H9 (cell line): Measurements from ENCODE around the gene GPR137B. TPM values are rescaled to one million over a fixed set of nuclear protein-coding genes. Genes with fewer than 3 reads are reported as not detected.

Experiments used
- DNase-seq: peaks from one replicate; pipeline ENCODE4 v3.0.0-alpha.2; 2017
- H2AFZ ChIP-seq: one replicate; pipeline ENCODE4 v1.6.1; 2013; ENCODE audit warnings: mild to moderate bottlenecking, low read length, control low read depth, moderate library complexity
- H2AK5ac ChIP-seq: 2 replicates; pipeline ENCODE4 v1.6.1; 2013; ENCODE audit warnings: low read length, control low read depth, mixed read lengths; ENCODE audit not compliant: insufficient read length
- H2BK120ac ChIP-seq: one replicate; pipeline ENCODE4 v1.6.1; 2013; ENCODE audit warnings: low read depth, mild to moderate bottlenecking, low read length, control low read depth, inconsistent platforms; ENCODE audit not compliant: poor library complexity, severe bottlenecking
- H2BK12ac ChIP-seq: 2 replicates; pipeline ENCODE4 v1.6.1; 2013; ENCODE audit warnings: low read length, control low read depth, mixed read lengths, low read depth; ENCODE audit not compliant: insufficient read length
- H2BK15ac ChIP-seq: 2 replicates; pipeline ENCODE4 v1.6.1; 2013; ENCODE audit warnings: low read depth, low read length, control low read depth
- H2BK20ac ChIP-seq: one replicate; pipeline ENCODE4 v1.6.1; 2013; ENCODE audit warnings: low read depth, mild to moderate bottlenecking, low read length, control low read depth, inconsistent platforms; ENCODE audit not compliant: poor library complexity, severe bottlenecking
- H2BK5ac ChIP-seq: 2 replicates; pipeline ENCODE4 v1.6.1; 2013; ENCODE audit warnings: low read length, control low read depth, mixed read lengths; ENCODE audit not compliant: insufficient read length
- H3K14ac ChIP-seq: 2 replicates; pipeline ENCODE4 v1.6.1; 2013; ENCODE audit warnings: low read length, control low read depth; ENCODE audit not compliant: insufficient read depth
- H3K18ac ChIP-seq: 2 replicates; pipeline ENCODE4 v1.6.1; 2013; ENCODE audit warnings: low read depth, mild to moderate bottlenecking, mixed read lengths, low read length, control low read depth; ENCODE audit not compliant: insufficient read length
- H3K23ac ChIP-seq: 2 replicates; pipeline ENCODE4 v1.6.1; 2013; ENCODE audit warnings: low read length, control low read depth, mixed read lengths, low read depth; ENCODE audit not compliant: insufficient read length
- H3K23me2 ChIP-seq: 2 replicates; pipeline ENCODE4 v1.6.1; 2013; ENCODE audit warnings: low read depth, mild to moderate bottlenecking, mixed read lengths, low read length, control low read depth; ENCODE audit not compliant: insufficient read length, poor library complexity, severe bottlenecking
- H3K27ac ChIP-seq: 2 replicates; pipeline ENCODE4 v1.5.1; 2013; ENCODE audit warnings: low read length, control low read depth, mixed read lengths, low read depth; ENCODE audit not compliant: insufficient read length
- H3K27me3 ChIP-seq: 2 replicates; pipeline ENCODE4 v1.6.1; 2013; ENCODE audit warnings: low read length, control low read depth, inconsistent platforms; ENCODE audit not compliant: insufficient read depth
- H3K4ac ChIP-seq: 2 replicates; pipeline ENCODE4 v1.6.1; 2013; ENCODE audit warnings: low read depth, mild to moderate bottlenecking, control low read depth, inconsistent platforms, low read length, moderate library complexity
- H3K4me1 ChIP-seq: 2 replicates; pipeline ENCODE4 v1.6.1; 2013; ENCODE audit warnings: low read length, control low read depth, inconsistent platforms; ENCODE audit not compliant: insufficient read depth
- H3K4me2 ChIP-seq: 2 replicates; pipeline ENCODE4 v1.6.1; 2013; ENCODE audit warnings: low read length, control low read depth, mixed read lengths; ENCODE audit not compliant: insufficient read length, insufficient read depth
- H3K56ac ChIP-seq: 2 replicates; pipeline ENCODE4 v1.6.1; 2013; ENCODE audit warnings: low read depth, mild to moderate bottlenecking, mixed read lengths, low read length, control low read depth; ENCODE audit not compliant: insufficient read length
- H3K79me1 ChIP-seq: 2 replicates; pipeline ENCODE4 v1.6.1; 2013; ENCODE audit warnings: low read depth, mild to moderate bottlenecking, moderate library complexity, low read length, control low read depth, inconsistent platforms; ENCODE audit not compliant: insufficient read depth, poor library complexity, severe bottlenecking
- H3K79me2 ChIP-seq: 2 replicates; pipeline ENCODE4 v1.6.1; 2013; ENCODE audit warnings: low read length, control low read depth, inconsistent platforms; ENCODE audit not compliant: insufficient read depth
- H3K9ac ChIP-seq: 2 replicates; pipeline ENCODE4 v1.6.1; 2013; ENCODE audit warnings: low read length, control low read depth, mixed read lengths; ENCODE audit not compliant: insufficient read length; ENCODE audit errors: extremely low read depth
- H3K9me3 ChIP-seq: one replicate; pipeline ENCODE4 v1.6.1; 2013; ENCODE audit warnings: low read depth, low read length, inconsistent platforms; ENCODE audit not compliant: control insufficient read depth
- H3T11ph ChIP-seq: one replicate; pipeline ENCODE4 v1.6.1; 2013; ENCODE audit warnings: mild to moderate bottlenecking, low read length, control low read depth, inconsistent platforms
- H4K20me1 ChIP-seq: one replicate; pipeline ENCODE4 v1.6.1; 2013; ENCODE audit not compliant: control insufficient read depth, insufficient read length, insufficient read depth
- H4K5ac ChIP-seq: 2 replicates; pipeline ENCODE4 v1.6.1; 2013; ENCODE audit warnings: low read depth, mild to moderate bottlenecking, mixed read lengths, low read length, control low read depth; ENCODE audit not compliant: insufficient read length
- H4K8ac ChIP-seq: replicated peaks from 2 replicates; pipeline ENCODE4 v1.6.1; 2013; ENCODE audit warnings: low read length, control low read depth, mixed read lengths, low read depth; ENCODE audit not compliant: insufficient read length
- H4K91ac ChIP-seq: 2 replicates; pipeline ENCODE4 v1.6.1; 2013; ENCODE audit warnings: low read depth, mild to moderate bottlenecking, moderate library complexity, mixed read lengths, low read length, control low read depth; ENCODE audit not compliant: insufficient read length
- H3K27ac Mint-ChIP-seq, 3 experiments: 2 replicates in 2 of 3; 3 replicates in 1 of 3; pipeline ENCODE4 v1.8.0; 2020 to 2021; ENCODE audit warnings: mixed read lengths in 3 of 3, mild to moderate bottlenecking in 1 of 3, moderate library complexity in 1 of 3
- H3K27me3 Mint-ChIP-seq: 2 replicates; pipeline ENCODE4 v1.8.0; 2021; ENCODE audit warnings: low read depth, mild to moderate bottlenecking, moderate library complexity, mixed read lengths
- H3K36me3 Mint-ChIP-seq, 3 experiments: 2 replicates in 2 of 3; 3 replicates in 1 of 3; pipeline ENCODE4 v1.8.0; 2020 to 2021; ENCODE audit warnings: low read depth in 3 of 3, mixed read lengths in 3 of 3; ENCODE audit not compliant: insufficient read depth in 1 of 3
- H3K4me1 Mint-ChIP-seq, 2 experiments: 2 replicates each; pipeline ENCODE4 v1.8.0; 2020; ENCODE audit warnings: mixed read lengths in 2 of 2
- H3K4me3 Mint-ChIP-seq, 2 experiments: 2 replicates in 1 of 2; 3 replicates in 1 of 2; pipeline ENCODE4 v1.8.0; 2020 to 2021; ENCODE audit warnings: mild to moderate bottlenecking in 2 of 2, mixed read lengths in 2 of 2, moderate library complexity in 1 of 2
- H3K9me3 Mint-ChIP-seq, 2 experiments: 2 replicates in 1 of 2; 3 replicates in 1 of 2; pipeline ENCODE4 v1.8.0; 2020; ENCODE audit warnings: mild to moderate bottlenecking in 2 of 2, mixed read lengths in 2 of 2, moderate library complexity in 1 of 2
- WGBS: extraction: QIAGEN DNeasy Blood & Tissue Kit; methylation state at CpG from one replicate; pipeline ENCODE4 v1.1.7; 2013; ENCODE audit warnings: missing lambda C conversion rate, low lambda C conversion rate, mixed read lengths; ENCODE audit not compliant: insufficient read length; ENCODE audit errors: extremely low coverage; 5-methylcytosine and 5-hydroxymethylcytosine counted together
- total RNA-seq: library from RNA; stranded (reverse); gene quantifications from 2 replicates; pipeline ENCODE4 v1.2.1, GENCODE V29; 2021
- TF ChIP-seq, protein P1 (sequence below): fragments of 200-600 bp; sonication (generic); conservative IDR thresholded peaks from 3 replicates; pipeline ENCODE4 v1.8.0; 2021; ENCODE audit warnings: antibody characterized with exemption, mild to moderate bottlenecking

GPR137B gene
- total RNA-seq, 1 experiment from 2014 or later: 5.9 TPM

DNA sequence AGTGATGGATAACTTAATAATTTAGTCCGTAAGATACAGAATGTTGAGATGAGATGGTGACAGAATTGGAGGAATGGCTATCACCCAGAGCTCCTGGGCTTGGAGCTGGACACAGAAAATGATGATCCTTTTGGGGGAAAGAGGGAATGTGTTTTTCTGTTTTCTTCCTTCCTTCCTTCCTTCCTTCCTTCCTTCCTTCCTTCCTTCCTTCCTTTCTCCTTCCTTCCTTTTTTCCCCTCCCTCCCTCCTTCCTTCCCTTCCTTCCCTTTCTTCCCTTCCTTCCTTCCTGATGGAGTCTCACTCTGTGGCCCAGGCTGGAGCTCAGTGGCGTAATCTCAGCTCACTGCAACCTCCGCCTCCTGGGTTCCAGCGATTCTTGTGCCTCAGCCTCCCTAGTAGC is 2.8 kb upstream of the GPR137B start:
- no peak overlapping the region for H3T11ph ChIP-seq
- no peaks in the 10 kb centered on the region; a peak in 1 of 7 replicates for H3K36me3 Mint-ChIP-seq

More for the DNA sequence above, 2.8 kb upstream of the GPR137B start:
- Mint-ChIP-seq H3K9me3 (no peaks in the 10 kb centered on the region; a peak in 1 of 5 replicates), H3K4me1 (peaks cover 19 to 20% of the 10 kb centered on the region in 2 experiments), H3K27ac (no peak overlapping the region), H3K4me3 (no peak overlapping the region), H3K27me3 (peaks cover 79% of the 10 kb centered on the region)
- Histone ChIP-seq H3K18ac (no peak overlapping the region), H4K5ac (no peak overlapping the region), H3K23ac (no peak overlapping the region), H3K79me2 (no peaks in the 10 kb centered on the region), H3K27ac (no peak overlapping the region), H2BK120ac (no peak overlapping the region), H2AFZ (no peak overlapping the region), H2BK15ac (no peak overlapping the region), H2BK20ac (no peak overlapping the region), H3K4me2 (no peak overlapping the region), H4K8ac (no peak overlapping the region), H3K56ac (no peak overlapping the region), H3K79me1 (no peaks in the 10 kb centered on the region), H3K9me3 (no peaks in the 10 kb centered on the region), H3K9ac (no peak overlapping the region), H4K91ac (no peak overlapping the region), H2AK5ac (no peak overlapping the region), H3K4me1 (peaks cover 4% of the 10 kb centered on the region; the same call in 1 of the 2 replicates), H2BK5ac (no peak overlapping the region), H3K27me3 (peaks cover 20% of the 10 kb centered on the region; the same call in 1 of the 2 replicates), H3K4ac (no peak overlapping the region), H4K20me1 (no peaks in the 10 kb centered on the region), H2BK12ac (no peak overlapping the region), H3K23me2 (peaks cover 18% of the 10 kb centered on the region), H3K14ac (no peak overlapping the region)
- DNase-seq: no peak
- no CpG with 5 or more reads among the region's 4 CpGs for WGBS
- TF ChIP-seq, protein P1, sequence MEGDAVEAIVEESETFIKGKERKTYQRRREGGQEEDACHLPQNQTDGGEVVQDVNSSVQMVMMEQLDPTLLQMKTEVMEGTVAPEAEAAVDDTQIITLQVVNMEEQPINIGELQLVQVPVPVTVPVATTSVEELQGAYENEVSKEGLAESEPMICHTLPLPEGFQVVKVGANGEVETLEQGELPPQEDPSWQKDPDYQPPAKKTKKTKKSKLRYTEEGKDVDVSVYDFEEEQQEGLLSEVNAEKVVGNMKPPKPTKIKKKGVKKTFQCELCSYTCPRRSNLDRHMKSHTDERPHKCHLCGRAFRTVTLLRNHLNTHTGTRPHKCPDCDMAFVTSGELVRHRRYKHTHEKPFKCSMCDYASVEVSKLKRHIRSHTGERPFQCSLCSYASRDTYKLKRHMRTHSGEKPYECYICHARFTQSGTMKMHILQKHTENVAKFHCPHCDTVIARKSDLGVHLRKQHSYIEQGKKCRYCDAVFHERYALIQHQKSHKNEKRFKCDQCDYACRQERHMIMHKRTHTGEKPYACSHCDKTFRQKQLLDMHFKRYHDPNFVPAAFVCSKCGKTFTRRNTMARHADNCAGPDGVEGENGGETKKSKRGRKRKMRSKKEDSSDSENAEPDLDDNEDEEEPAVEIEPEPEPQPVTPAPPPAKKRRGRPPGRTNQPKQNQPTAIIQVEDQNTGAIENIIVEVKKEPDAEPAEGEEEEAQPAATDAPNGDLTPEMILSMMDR: no peak
